Pulmonary artery endothelial cell (primary cell): Measurements from ENCODE around the gene CTSZ. TPM values are rescaled to one million over a fixed set of nuclear protein-coding genes. Genes with fewer than 3 reads are reported as not detected.

Experiments used
- DNase-seq: peaks from one replicate; pipeline ENCODE4 v3.0.0-alpha.2; 2011; ENCODE audit warnings: low read depth, low spot score
- total RNA-seq: library from RNA; depleted of rRNA; stranded (reverse); fragments of >200 nt; gene quantifications from 2 replicates; pipeline ENCODE4 v1.2.3, GENCODE V29; 2014

CTSZ gene
- total RNA-seq, 1 donor from 2014 or later, result 223 TPM

DNA sequence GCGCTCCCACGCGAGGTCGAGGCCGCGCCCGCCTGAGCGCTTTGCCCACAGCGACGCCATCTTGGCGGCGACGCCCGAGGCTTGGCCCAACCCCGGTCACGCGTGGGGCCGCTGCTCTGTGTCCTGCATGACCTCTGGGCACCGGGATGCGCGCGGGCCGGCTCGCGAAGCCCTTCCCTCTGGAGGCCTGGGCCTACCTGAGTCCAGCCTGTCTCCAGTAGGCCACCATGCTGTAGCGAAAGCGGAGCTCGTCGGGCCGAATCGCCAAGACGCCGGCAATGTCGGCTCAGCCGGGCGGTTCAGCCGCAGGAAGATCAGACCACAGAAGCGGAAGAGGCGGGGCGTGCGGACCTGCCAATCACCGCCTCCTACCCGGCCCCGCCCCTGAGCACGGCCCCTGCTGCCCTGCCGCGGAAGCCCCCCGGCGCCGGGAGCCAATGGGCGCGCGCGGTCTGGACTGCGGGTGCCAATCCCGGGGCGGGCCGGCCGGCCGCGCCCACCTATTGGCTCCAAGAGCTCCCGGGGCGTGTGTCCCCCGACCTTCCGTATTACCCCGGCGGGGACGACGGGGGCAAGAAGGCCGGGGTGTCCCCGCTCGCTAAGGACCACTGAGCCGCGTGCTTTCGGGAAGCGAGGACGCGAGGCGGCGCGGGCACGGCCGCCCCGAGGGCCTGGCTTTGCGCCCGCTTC lies 25.1 kb upstream of the CTSZ start, which contains the start of gene ATP5F1E:
Gene ATP5F1E (minus strand): TSS at position 313 of the 690 bp plus-strand sequence. CDS start 84 bp downstream, at position 229.
- DNase-seq, result peak; percentile 83

DNA sequence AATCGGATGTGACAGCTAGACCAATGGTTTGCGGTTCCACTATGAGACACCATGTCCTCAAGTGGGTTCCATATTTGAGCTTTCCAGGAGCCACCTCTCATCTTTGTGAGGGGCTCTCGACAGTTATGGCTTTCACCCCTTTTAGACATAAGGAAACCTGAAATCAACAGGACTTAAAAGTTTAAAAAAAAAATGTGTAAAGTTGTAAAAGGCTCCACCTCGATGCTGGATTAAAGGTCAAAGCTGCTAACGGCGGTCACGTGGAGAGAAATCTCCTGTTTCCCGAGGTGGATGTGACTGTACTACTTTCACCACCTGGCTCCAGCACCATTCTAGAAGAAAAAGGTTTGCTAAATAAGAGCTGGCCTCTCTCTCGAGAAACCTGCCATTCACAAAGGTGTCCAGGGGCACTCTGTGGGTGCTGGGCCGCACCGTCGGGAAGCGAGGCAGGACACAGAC lies 24.5 kb upstream of the CTSZ start:
- no peak for DNase-seq

DNA sequence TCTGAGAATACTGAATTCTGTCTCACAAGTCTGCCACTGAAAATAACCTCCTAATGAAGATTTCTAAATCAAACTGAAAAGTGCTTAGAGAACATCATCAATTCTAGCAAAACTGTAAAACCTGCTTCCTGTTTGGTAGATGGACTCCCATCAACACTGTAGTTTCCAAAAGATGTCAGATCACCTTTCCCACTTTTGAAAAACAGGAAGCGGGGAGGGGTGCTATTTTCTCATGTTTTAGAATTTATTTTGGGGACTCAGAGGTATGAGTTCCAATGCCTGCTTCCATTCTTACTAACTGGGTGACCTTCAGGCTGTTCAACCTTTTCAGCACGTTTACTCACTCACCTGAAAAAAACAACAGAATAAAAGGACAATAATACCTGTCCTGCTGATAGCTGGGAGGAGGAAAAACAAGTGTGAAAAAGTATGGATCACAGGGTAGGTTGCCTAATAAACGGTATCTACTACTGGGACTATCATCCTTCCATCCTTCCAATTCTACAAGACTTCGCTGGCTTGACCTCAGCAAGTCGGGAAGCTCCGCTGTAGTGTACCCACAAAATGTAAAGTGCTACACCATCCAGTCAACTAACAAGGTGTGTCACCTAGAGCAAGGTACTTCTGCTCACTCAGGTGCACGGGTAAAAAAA lies 24.0 kb upstream of the CTSZ start:
- no peak for DNase-seq

DNA sequence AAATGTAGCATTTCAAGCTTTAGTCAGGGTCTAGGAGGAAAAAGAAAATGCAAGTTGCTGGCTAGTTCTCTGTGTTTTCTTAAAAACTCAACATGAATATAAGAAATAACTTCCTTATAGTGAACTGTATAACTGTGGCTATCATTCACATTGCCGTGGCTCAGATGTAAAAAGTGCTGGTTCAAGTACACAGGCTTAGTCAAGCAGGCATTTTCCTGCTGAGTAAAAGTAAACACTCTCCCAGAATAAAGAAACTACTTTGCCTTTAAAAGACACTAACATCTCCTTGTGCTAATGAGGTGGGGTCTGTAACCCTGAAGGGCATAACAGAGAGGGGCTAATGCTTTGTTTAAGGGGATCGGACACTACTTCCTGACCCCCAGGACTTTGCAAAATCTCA lies 21.8 kb upstream of the CTSZ start:
- DNase-seq, result no peak

DNA sequence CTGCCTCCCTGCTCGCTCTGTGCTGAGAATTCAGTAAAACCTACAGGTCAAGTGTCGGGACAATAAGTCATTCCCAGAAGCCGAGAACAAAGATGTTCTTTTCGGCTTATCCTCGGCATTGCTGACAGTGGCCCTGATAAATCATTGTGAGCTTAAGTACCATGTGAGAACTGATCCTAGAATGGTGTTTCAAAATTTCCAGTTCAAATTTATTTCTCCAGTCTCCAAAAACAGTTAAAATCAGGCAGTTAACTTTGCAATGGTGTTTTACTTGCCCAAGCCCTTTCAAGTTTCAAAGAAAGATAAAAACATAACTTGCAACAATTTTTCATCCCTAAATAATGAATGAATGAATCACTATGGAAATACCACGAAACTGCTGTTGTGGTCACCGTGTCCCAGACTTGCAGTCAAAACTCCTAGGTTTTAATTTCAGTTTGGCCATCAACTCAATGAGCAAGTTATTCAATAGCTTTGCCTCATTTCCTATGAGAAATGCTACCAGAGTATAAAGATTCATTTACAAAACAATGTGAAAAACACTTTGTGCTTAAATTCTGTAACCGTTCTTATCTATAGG lies 20.8 kb upstream of the CTSZ start:
- no peak for DNase-seq

DNA sequence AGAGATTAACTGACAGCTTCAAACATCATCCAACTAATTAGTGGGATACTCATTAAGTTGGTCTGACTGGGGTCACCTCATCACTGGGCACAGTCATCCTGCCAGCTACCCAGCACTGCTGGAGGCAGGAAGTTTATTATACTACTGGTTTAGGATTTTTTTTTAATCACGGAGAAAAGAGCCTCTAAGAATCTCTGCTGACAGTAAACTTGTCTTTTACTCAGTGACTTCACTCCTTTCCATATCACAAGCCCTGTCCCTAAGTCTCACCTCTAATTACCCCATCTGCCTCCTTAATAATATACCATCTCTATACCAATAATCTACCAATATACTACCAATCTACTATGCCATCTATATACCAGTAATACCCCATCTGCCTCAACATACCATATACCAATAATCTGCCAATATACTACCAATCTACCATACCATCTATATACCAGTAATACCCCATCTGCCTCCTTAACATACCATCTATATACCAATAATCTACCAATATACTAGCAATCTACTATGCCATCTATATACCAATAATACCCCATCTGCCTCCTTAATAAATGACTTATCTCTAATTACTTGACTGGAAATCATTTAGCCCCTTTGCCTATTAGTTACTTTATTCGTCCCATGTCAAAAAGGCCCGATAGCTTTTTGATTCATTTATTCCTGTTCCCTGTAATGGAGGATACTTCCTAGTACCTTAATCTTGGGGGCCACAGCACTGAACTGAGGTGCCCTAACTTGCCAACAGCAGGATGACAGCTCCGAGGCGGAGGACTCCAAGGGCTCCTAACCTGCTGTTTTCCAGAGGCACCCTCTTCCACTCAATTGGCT lies 20.1 kb upstream of the CTSZ start:
- no peak for DNase-seq

DNA sequence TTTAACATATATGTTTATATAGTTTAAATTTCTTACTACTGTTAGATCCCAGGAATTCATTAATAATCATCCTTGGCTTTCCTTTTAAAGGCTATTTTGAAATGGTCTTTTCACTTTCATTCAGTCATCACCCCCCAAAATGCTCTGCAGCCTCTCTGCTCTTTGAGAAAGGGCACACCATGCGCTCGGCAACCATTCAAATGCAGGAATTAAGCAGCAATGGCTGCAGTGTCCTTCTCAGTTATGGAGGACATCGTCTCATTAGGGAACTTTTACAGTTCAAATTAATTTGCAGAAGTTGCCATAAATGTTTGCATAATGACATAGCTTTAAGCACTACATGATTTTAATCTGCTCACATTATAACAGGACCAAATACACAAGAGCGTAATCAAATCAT lies 18.5 kb upstream of the CTSZ start:
- DNase-seq, result no peak

DNA sequence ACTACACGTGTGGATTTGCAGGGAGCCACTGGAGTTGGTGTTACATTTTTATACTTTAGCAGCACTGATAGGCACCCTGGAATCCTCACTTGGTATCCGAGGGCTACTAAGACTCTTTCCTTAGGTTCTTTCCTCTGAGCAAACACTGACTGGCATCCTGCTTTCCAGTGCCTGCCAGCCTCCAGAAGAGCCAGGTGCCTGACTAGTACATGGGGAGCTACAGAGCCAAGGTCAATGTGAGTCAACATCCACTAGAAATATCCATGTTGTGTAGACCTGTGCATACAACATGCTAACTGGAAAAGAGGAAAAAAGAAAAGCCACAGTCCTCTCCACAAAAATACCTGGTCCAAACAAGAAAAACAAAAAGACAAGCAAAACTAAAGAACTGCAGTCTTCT lies 18.0 kb upstream of the CTSZ start:
- DNase-seq, result no peak

DNA sequence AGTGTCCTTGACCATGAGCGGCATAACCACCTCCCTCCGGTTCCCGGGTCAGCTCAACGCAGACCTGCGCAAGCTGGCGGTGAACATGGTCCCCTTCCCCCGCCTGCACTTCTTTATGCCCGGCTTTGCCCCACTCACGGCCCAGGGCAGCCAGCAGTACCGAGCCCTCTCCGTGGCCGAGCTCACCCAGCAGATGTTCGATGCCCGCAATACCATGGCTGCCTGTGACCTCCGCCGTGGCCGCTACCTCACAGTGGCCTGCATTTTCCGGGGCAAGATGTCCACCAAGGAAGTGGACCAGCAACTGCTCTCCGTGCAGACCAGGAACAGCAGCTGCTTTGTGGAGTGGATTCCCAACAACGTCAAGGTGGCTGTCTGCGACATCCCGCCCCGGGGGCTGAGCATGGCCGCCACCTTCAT lies 17.1 kb upstream of the CTSZ start:
- DNase-seq, result no peak

DNA sequence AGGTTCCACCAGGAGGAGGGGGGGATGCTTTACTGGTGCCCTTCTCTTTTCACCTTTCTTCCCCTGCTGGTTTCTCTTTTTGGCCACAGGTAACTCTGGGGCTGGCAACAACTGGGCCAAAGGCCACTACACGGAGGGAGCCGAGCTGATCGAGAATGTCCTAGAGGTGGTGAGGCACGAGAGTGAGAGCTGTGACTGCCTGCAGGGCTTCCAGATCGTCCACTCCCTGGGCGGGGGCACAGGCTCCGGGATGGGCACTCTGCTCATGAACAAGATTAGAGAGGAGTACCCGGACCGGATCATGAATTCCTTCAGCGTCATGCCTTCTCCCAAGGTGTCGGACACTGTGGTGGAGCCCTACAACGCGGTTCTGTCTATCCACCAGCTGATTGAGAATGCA lies 16.6 kb upstream of the CTSZ start:
- DNase-seq, result no peak

DNA sequence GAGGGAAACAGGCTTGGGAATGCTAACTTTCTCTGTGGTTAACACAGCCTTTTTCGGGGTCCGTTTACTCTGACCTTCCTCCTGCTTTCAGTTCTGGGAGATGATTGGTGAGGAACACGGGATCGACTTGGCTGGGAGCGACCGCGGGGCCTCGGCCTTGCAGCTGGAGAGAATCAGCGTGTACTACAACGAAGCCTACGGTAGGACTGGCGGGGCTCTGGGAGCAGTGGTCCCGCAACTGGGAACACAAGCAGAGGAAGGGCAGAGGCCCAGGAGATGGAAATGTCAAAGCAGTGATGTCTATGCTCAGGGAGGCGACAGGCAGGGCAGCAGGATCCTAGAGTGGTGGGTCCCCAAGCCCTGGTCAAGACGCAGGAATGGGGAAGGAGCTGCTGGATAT lies 15.7 kb upstream of the CTSZ start:
- DNase-seq, result no peak

DNA sequence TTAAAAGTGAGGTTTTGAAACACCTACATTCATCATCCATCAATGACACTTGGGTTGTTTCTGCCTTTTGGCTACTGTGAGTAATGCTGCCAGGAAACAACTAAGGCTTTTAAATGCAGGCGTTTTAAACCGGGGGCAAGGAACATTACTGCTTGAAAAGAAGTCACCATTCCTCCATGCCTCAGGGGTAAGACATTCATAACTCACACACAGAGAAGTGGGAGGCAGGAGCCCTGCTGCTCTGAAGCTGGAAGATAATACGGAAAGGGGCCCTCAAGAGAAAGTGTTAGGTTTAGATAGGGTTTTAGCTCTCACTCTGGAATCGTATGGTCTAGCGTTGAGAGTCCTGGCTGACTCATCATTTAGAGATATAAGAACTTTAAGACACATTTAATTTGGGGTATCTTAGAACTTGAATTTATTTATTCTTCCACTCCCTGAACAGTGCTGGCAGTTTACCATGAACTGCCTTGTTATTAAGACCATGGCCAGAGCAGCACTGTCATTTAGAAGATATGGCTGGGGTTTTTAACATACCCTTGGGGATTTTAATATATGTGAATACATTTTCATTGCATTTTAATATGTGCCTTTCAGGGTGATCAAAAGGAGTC lies 14.0 kb upstream of the CTSZ start:
- no peak for DNase-seq

DNA sequence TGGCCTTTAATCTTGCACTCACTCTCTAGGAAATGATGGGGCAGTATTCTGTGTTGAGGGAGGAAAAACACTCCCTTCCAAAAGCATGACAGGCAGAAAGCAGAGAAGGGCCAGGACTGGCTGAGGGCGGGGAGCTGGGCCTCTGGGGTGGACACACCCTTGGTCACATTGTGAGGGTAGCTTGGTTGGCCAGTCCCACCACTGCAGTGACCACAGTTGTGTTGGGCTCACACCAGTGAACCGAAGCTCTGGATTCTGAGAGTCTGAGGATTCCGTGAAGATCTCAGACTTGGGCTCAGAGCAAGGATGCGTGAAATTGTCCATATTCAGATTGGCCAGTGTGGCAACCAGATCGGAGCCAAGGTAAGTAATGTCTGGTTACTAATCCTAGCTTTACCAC lies 12.2 kb upstream of the CTSZ start, which contains the start of gene TUBB1:
Gene TUBB1 (plus strand): TSS at position 213 of the 400 bp plus-strand sequence. CDS start 94 bp downstream, at position 307.
- no peak for DNase-seq

DNA sequence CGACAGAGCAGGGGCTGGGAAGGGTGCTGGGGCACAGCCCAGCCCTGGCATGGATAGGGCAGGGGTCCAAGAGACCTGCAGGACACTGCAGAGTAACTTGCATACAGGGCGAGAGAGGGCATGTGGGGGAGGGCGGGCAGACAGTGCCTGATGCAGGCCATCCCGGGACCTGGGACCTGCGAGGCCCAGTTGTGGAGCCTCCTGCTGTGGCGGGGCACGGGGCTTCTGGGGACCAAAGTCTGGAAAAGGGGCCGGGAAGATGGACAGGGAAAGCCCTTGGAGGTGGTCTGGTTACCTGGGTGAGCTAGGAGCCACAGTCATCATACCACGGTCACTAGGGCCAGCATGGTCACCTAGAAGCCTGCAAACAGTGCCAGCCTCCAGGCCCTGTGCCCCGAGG lies 11.8 kb upstream of the CTSZ start:
- no peak for DNase-seq

DNA sequence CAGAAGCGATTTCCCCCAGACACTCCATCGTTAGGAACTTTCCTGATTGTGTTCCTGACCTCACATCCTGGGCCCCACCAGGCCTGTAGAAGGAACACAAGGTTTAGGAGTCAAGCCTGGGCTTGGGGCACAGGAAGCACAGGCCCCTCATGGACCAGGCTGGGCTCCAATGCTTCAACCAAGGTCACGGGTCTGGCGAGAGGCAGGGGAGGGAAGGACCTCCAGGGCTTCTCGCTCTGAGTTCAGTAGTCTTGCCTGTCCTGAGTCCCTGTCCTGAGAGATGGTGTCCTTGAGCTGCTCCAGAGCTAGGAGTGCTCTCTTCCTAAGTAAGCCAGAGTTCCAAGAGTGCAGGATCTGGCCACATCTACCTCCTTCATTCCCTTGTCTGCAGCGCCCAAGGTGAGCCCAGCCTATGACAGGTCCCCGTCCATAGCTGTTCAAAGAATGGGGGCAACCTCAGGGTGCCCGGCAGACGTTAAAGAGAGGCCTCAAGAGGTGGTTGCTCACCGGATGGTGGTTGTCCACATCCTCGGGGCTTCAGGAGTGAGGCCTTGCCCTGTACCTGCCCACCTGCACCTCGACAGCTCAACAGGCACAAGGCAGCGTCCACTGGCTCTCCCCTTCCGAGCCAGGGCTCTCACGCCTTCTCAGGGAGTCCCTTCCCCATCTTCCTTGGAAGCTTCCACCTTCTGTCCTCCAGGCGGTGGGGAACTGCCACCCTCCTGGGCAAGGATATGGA lies 10.6 kb upstream of the CTSZ start:
- no peak for DNase-seq

DNA sequence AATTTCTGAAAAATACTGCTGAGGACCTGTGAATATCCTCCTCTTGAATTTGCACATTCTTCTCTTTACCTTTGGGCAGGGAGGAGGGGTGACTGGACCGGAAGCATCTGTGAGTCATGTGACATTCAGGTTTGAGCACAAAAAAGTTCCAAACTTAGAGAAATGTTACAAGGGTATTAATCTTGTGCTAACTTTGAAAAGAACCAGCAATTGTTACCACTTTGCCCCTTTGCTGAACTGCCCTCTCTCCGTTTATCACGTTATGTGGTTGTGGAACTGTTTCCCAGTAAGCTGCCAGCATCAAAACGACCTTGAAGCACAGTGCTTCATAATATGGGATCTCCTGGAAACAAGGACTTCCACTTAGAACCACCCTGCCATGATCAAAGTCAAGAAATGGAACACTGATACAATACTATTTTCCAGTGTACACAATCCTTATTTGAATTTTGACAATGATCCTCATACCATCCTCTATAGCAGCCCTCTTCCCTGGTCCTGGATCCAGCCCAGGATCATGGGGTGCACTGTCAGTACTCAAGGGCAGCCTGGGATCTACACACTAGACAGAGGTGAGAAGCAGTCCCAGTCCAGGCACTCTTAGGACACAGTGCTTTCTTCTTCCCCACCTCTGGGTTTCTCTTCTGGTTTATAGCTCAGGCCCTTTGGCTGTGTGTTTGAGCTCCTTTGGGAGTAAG lies 9.9 kb upstream of the CTSZ start:
- no peak for DNase-seq

DNA sequence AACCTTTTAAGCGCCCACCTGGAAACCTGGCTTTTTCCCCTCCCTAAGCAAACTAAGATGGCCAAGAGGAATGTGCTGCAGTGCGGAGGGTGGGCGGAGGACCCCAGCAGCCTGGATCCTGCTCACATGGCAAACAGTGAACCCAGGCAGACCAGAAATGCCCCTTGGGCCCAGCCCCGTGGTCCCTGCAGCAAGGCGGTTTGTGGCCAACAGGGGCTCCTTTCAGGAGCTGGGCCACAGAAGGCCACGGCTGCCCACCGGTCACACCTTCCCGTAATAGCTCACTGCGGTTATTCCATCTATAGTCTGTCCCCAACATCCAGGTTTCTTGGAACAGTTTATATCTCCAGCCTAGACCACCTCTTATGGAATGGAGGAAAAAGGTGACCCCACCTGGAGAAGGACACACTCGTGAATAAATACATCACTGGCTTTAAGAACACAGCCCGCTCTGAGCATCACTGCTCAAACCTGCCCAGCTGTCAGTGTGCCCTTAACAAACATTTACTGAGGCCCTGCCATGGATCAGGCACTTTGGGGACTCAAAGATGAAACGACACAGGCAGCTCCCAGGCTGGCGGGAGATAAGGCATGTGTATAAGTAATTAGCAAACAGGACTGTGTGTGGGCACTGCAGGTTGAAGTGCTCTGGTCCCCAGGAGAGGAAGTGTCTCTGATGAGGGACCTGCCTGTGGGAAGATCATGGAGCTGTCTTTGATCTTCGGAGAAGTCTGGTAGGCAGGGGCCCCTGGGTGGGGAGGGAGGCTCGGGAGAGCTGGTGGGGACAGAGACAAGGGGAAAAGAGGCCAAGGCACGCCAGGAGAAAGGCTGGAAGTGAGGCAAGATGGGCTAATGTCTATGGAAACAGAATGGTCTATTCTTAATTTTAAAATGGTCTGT lies 9.0 kb upstream of the CTSZ start:
- DNase-seq, result no peak

DNA sequence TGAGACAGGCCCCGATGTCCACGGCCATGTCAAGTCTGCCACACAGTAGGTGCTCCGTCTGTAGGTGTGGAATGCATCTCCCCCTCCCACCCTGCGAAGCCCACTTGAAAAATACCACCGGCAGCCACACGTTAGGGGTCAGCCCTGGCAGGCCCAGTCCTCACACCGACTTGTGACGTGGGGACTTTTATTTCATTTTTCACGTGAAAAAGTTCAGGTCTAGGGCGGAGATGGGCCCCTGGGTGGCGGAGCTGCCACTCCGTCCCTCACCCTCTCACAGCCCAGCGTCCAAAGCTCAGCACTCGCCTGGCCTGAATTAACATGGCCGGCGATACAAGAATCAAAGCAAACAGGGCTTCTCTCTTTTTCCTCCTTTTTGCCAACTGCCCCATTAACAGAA lies 8.4 kb upstream of the CTSZ start:
- no peak for DNase-seq
